GM10266 (cell line): ENCODE measurements around the gene SP3.

Experiments
- DNase-seq: peaks from one replicate; pipeline ENCODE4 v3.0.0; 2012; ENCODE audit errors: extremely low spot score
- CTCF ChIP-seq: IDR thresholded peaks from 2 replicates; pipeline ENCODE4 v1.5.1; 2012; ENCODE audit warnings: mild to moderate bottlenecking, low read depth; ENCODE audit not compliant: control insufficient read depth, insufficient read depth; ENCODE audit errors: missing control alignments

Gene SP3

GRCh38 chr2:173981520-173981919, 16.3 kb upstream of the SP3 start:
- no peak for TF ChIP-seq CTCF

GRCh38 chr2:173979751-173980351, 14.7 kb upstream of the SP3 start:
- no peak for TF ChIP-seq CTCF
- no peak for DNase-seq

More at GRCh38 chr2:173981520-173981919, 16.3 kb upstream of the SP3 start:
- DNase-seq, result no peak

GRCh38 chr2:173978447-173978846, 13.3 kb upstream of the SP3 start:
- no peak for DNase-seq
- TF ChIP-seq CTCF, result no peak

GRCh38 chr2:173972636-173973035, 7.5 kb upstream of the SP3 start:
- DNase-seq, result no peak
- TF ChIP-seq CTCF, result no peak

GRCh38 chr2:173972165-173972564, 7.0 kb upstream of the SP3 start:
- DNase-seq, result no peak
- TF ChIP-seq CTCF, result no peak

- no peak for TF ChIP-seq CTCF
- no peak for DNase-seq
Observed at GRCh38 chr2:173970516-173970924, 5.3 kb upstream of the SP3 start.

- no peak for TF ChIP-seq CTCF
- DNase-seq, result no peak
Observed at GRCh38 chr2:173969886-173970285, 4.7 kb upstream of the SP3 start.
